ENCODE results near the gene PARP15. TPM values are rescaled to one million over a fixed set of nuclear protein-coding genes. Genes with fewer than 3 reads are reported as not detected.

PARP15 gene
- total RNA-seq, 1 donor from 2014 or later, result not detected

GRCh38 chr3:122581622-122582021 is 4.2 kb downstream of the PARP15 start:
- H3K9me3 Mint-ChIP-seq, result peaks cover 18% of the 10 kb centered on the region
- no peaks in the 10 kb centered on the region for H4K20me1 ChIP-seq (ENCODE audit: low read depth)
- H3K4me1 ChIP-seq, result no peaks in the 10 kb centered on the region
- no peak overlapping the region for H3K4me2 ChIP-seq
- TF ChIP-seq, protein P1, sequence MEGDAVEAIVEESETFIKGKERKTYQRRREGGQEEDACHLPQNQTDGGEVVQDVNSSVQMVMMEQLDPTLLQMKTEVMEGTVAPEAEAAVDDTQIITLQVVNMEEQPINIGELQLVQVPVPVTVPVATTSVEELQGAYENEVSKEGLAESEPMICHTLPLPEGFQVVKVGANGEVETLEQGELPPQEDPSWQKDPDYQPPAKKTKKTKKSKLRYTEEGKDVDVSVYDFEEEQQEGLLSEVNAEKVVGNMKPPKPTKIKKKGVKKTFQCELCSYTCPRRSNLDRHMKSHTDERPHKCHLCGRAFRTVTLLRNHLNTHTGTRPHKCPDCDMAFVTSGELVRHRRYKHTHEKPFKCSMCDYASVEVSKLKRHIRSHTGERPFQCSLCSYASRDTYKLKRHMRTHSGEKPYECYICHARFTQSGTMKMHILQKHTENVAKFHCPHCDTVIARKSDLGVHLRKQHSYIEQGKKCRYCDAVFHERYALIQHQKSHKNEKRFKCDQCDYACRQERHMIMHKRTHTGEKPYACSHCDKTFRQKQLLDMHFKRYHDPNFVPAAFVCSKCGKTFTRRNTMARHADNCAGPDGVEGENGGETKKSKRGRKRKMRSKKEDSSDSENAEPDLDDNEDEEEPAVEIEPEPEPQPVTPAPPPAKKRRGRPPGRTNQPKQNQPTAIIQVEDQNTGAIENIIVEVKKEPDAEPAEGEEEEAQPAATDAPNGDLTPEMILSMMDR (IDR thresholded peaks at IDR 0.05), result no peak
- no peak for TF ChIP-seq EZH2 (IDR thresholded peaks at IDR 0.05)
- TF ChIP-seq EZH2phosphoT487 (IDR thresholded peaks at IDR 0.05), result no peak
- H3K4me1 Mint-ChIP-seq, result peaks cover 2% of the 10 kb centered on the region
- no peak overlapping the region for H3K4me3 Mint-ChIP-seq
- H3F3A ChIP-seq (ENCODE audit: low read depth), result peaks cover 4% of the 10 kb centered on the region
- H3K27me3 Mint-ChIP-seq (ENCODE audit: insufficient read depth, low read depth), result peaks cover 4% of the 10 kb centered on the region
- H3K27ac Mint-ChIP-seq, result no peak overlapping the region
- no peak overlapping the region for H3K9ac ChIP-seq
- H3K9me3 ChIP-seq (ENCODE audit: low read depth), result peaks cover 19% of the 10 kb centered on the region
- H3K4me3 ChIP-seq, result no peak overlapping the region
- H3K79me2 ChIP-seq (ENCODE audit: low read depth), result no peaks in the 10 kb centered on the region
- no peaks in the 10 kb centered on the region for H3K36me3 ChIP-seq
- no peak overlapping the region for H3K27ac ChIP-seq
- H3K27me3 ChIP-seq, result peaks cover 27% of the 10 kb centered on the region
- no peak for DNase-seq (ENCODE audit: low spot score)
- no peak overlapping the region for H2AFZ ChIP-seq (replicated peaks)
- no peaks in the 10 kb centered on the region for H3K36me3 Mint-ChIP-seq

DNA sequence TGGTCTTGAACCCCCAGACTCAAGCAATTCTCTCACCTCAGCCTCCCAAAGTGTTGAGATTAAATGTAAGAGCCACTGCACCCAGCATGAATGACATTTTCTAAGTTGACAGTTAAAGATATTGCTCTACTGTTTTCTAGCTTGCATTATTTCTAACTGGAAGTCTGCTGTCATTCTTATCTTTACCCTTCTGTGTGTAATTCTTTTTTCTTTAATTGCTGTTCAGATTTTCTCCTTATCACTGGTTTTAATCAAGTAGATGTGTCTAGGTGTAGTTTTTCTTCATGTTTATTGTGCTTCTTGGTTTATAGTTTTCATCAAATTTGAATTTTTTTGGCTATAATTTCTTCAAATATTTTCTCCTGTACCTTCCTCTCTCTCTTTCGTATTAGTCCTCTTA is 4.9 kb downstream of the PARP15 start:
- Histone ChIP-seq H3K27ac (no peak overlapping the region), H2AFZ (replicated peaks) (no peak overlapping the region), H3K4me3 (no peak overlapping the region), H3K4me1 (no peaks in the 10 kb centered on the region), H3K27me3 (peaks cover 19% of the 10 kb centered on the region), H3F3A (ENCODE audit: low read depth) (no peaks in the 10 kb centered on the region), H3K79me2 (ENCODE audit: low read depth) (no peaks in the 10 kb centered on the region), H3K9ac (no peak overlapping the region), H3K9me3 (ENCODE audit: low read depth) (peaks cover 19% of the 10 kb centered on the region), H3K4me2 (no peak overlapping the region), H3K36me3 (no peaks in the 10 kb centered on the region), H4K20me1 (ENCODE audit: low read depth) (no peaks in the 10 kb centered on the region)
- TF ChIP-seq EZH2 (IDR thresholded peaks at IDR 0.05) (no peak), EZH2phosphoT487 (IDR thresholded peaks at IDR 0.05) (no peak)
- TF ChIP-seq, protein P1 (IDR thresholded peaks at IDR 0.05), result no peak
- DNase-seq (ENCODE audit: low spot score), result no peak
- Mint-ChIP-seq H3K4me3 (no peak overlapping the region), H3K9me3 (peaks cover 18% of the 10 kb centered on the region), H3K27me3 (ENCODE audit: insufficient read depth, low read depth) (peaks cover under 1% of the 10 kb centered on the region), H3K27ac (no peak overlapping the region), H3K36me3 (no peaks in the 10 kb centered on the region), H3K4me1 (no peaks in the 10 kb centered on the region)

DNA sequence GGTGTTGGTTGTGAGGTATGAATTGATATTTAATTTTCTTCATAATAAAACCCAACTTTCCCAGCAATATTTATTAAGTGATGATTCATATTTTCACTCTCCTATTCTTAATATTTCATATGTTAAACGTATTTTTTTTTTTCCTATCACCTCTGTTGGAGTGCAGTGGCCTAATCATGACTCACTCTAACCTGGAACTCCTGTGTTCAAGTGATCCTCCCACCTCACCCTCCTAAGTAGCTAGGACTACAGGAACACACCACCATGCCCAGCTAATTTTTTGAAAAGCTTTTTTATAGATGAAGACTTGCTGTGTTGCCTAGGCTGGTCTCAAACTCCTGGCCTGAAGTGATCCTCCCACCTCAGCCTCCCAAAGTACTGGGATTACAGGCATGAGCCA is 8.6 kb downstream of the PARP15 start:
- Histone ChIP-seq H3K4me1 (no peaks in the 10 kb centered on the region), H3K79me2 (ENCODE audit: low read depth) (no peaks in the 10 kb centered on the region)

More for the DNA sequence above, 8.6 kb downstream of the PARP15 start:
- no peaks in the 10 kb centered on the region for H3K36me3 ChIP-seq
- no peaks in the 10 kb centered on the region for H3K4me1 Mint-ChIP-seq
- no peak overlapping the region for H3K4me3 Mint-ChIP-seq
- no peaks in the 10 kb centered on the region for H4K20me1 ChIP-seq (ENCODE audit: low read depth)
- no peaks in the 10 kb centered on the region for H3K27me3 Mint-ChIP-seq (ENCODE audit: insufficient read depth, low read depth)
- peaks cover 18% of the 10 kb centered on the region for H3K9me3 Mint-ChIP-seq
- H3F3A ChIP-seq (ENCODE audit: low read depth), result no peaks in the 10 kb centered on the region
- H3K27ac Mint-ChIP-seq, result no peak overlapping the region
- DNase-seq (ENCODE audit: low spot score), result no peak
- no peaks in the 10 kb centered on the region for H3K27me3 ChIP-seq
- no peak overlapping the region for H3K4me3 ChIP-seq
- no peak overlapping the region for H3K27ac ChIP-seq
- TF ChIP-seq, protein P1 (IDR thresholded peaks at IDR 0.05), result no peak
- H3K9ac ChIP-seq, result no peak overlapping the region
- H2AFZ ChIP-seq (replicated peaks), result no peak overlapping the region
- no peak overlapping the region for H3K4me2 ChIP-seq
- peaks cover 19% of the 10 kb centered on the region for H3K9me3 ChIP-seq (ENCODE audit: low read depth)
- H3K36me3 Mint-ChIP-seq, result no peaks in the 10 kb centered on the region
